Measurements from ENCODE around the gene POLRMT.

- TF ChIP-seq POLR2A (IDR thresholded peaks at IDR 0.05) (no peak), CTCF (IDR thresholded peaks at IDR 0.05) (no peak)
Measured at GRCh38 chr19:622666-623065, 10.7 kb downstream of the POLRMT start.

Measured in breast epithelium (tissue), 3 donors.